NB4 (cell line): ENCODE measurements around the gene IVNS1ABP.

Source experiments
- CTCF ChIP-seq: IDR thresholded peaks from one replicate; pipeline ENCODE4 v1.5.1; 2012; ENCODE audit warnings: low read depth, low read length
- MYC ChIP-seq: IDR thresholded peaks from 2 replicates; pipeline ENCODE4 v1.6.1; 2011; ENCODE audit warnings: low read depth, low read length
- POLR2A ChIP-seq: IDR thresholded peaks from 2 replicates; pipeline ENCODE4 v1.6.1; 2011; ENCODE audit warnings: mild to moderate bottlenecking; ENCODE audit not compliant: insufficient read length; ENCODE audit errors: extremely low read depth

- no peak for TF ChIP-seq CTCF
- no peak for TF ChIP-seq MYC
- TF ChIP-seq POLR2A = no peak
Observed at GRCh38 chr1:185315445-185316071, 1.5 kb downstream of the IVNS1ABP start.
